Adrenal gland (tissue), 5 donors: Measurements from ENCODE around the gene SNX32.

Source experiments
- POLR2A ChIP-seq, 2 donors: fragments of 450-650 bp; IDR thresholded peaks; one replicate each; pipeline ENCODE4 v1.6.1; 2017; ENCODE audit warnings: antibody characterized with exemption in 2 of 2, mild to moderate bottlenecking in 2 of 2, moderate library complexity in 1 of 2
- TF ChIP-seq, protein P1 (sequence below), 6 experiments: fragments of 450-650 bp in 4 of 6; fragments of 200-600 bp in 2 of 6; sonication (generic) in 1 of 6; IDR thresholded peaks; 1 replicate in 5 of 6; 2 replicates in 1 of 6; pipeline versions ENCODE4 v1.5.1 to v1.8.0; 2016 to 2021; ENCODE audit warnings: antibody characterized with exemption in 6 of 6, mild to moderate bottlenecking in 2 of 6, moderate library complexity in 1 of 6
- donor health status: DM: no; HTN: no; CAD: no.

DNA sequence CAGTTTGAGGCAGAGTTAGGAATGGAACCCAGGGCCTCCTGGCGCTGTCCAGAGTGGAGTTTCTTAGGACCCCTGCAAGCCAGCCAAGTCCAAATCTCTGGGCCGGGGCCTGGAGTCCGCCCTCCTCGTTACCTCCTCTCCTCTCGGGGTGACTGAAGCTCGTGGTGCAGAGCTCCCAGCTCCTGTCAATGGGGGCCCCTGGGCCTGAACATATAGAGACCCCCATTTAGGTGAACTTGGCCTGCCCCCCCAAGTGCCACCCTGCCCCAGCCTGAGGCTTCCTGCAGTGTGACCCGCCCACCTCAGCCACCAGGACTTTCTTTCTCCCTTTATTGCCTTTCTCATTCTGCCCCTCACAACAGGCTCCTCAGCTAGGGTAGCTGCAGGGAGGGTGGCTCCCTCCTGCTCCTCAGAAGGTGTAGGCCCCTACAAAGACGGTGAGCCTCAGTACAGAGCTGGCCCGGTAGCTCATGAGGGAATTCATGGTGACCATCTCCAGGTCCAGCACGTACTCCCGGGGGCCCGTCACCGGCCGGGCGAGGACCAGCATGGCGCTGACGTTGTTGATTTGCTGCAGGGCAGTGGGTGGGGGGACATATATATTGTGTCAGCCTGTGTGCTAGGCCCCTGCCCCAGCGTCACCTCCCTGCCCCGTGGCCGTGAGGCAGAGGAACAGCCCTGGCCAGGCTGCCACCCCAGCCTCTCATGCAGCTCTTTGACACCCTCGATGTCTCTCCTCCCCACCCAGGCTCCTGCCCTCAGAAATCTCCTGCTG, 32.9 kb downstream of the SNX32 start:
- TF ChIP-seq, protein P1, sequence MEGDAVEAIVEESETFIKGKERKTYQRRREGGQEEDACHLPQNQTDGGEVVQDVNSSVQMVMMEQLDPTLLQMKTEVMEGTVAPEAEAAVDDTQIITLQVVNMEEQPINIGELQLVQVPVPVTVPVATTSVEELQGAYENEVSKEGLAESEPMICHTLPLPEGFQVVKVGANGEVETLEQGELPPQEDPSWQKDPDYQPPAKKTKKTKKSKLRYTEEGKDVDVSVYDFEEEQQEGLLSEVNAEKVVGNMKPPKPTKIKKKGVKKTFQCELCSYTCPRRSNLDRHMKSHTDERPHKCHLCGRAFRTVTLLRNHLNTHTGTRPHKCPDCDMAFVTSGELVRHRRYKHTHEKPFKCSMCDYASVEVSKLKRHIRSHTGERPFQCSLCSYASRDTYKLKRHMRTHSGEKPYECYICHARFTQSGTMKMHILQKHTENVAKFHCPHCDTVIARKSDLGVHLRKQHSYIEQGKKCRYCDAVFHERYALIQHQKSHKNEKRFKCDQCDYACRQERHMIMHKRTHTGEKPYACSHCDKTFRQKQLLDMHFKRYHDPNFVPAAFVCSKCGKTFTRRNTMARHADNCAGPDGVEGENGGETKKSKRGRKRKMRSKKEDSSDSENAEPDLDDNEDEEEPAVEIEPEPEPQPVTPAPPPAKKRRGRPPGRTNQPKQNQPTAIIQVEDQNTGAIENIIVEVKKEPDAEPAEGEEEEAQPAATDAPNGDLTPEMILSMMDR (IDR thresholded peaks at IDR 0.05), result no peak
- no peak for TF ChIP-seq POLR2A (IDR thresholded peaks at IDR 0.05)
